ENCODE data around the gene PLG. TPM values are rescaled to one million over a fixed set of nuclear protein-coding genes. Genes with fewer than 3 reads are reported as not detected.
A peak's percentile ranks its signal among the peaks of the same experiment; 100 is the strongest.

The PLG gene
- total RNA-seq, 1 experiment from 2014 or later: not detected

DNA sequence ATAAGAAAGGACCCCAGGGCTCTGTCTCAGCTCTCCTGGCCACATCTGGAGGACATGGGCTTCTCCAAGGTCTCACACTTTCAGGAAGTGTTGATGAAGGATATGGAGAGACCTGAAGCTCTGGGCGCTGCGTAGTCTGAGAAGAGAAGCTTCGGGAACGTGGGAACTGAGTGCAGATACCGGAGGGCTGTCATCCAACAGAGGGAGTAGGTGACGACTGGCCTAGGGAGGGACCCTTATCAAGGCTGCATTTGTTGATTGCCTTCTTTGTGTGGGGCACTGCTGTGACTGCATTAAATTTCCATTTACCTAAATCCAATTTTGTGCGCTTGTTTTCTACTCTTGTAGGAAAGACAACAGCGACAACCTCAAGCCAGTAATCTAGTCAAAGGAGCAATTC is 63.4 kb downstream of the PLG start:
- Histone ChIP-seq H3K27ac (ENCODE audit: low read depth, low read length, poor library complexity, severe bottlenecking) (no peak overlapping the region), H3K9me3 (ENCODE audit: low read depth, low read length, poor library complexity, severe bottlenecking) (no peaks in the 10 kb centered on the region), H3K27me3 (replicated peaks; ENCODE audit: insufficient read depth, low read depth, low read length, poor library complexity) (peaks cover 7% of the 10 kb centered on the region), H3K4me3 (ENCODE audit: low read depth, low read length, poor library complexity, severe bottlenecking) (no peak overlapping the region), H3K36me3 (ENCODE audit: insufficient read depth, low read length, poor library complexity, severe bottlenecking) (no peaks in the 10 kb centered on the region), H3K4me1 (ENCODE audit: insufficient read depth, low read length, poor library complexity, severe bottlenecking) (no peaks in the 10 kb centered on the region)
- TF ChIP-seq, protein P1, sequence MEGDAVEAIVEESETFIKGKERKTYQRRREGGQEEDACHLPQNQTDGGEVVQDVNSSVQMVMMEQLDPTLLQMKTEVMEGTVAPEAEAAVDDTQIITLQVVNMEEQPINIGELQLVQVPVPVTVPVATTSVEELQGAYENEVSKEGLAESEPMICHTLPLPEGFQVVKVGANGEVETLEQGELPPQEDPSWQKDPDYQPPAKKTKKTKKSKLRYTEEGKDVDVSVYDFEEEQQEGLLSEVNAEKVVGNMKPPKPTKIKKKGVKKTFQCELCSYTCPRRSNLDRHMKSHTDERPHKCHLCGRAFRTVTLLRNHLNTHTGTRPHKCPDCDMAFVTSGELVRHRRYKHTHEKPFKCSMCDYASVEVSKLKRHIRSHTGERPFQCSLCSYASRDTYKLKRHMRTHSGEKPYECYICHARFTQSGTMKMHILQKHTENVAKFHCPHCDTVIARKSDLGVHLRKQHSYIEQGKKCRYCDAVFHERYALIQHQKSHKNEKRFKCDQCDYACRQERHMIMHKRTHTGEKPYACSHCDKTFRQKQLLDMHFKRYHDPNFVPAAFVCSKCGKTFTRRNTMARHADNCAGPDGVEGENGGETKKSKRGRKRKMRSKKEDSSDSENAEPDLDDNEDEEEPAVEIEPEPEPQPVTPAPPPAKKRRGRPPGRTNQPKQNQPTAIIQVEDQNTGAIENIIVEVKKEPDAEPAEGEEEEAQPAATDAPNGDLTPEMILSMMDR (conservative IDR thresholded peaks at IDR 0.05; ENCODE audit: low read depth, low read length): no peak
- TF ChIP-seq EZH2 (IDR thresholded peaks at IDR 0.05; ENCODE audit: borderline replicate concordance, low read depth, low read length, poor library complexity, severe bottlenecking): no peak
- BruUV-seq (replicated peaks): no TSS peak
- DNase-seq (ENCODE audit: low spot score): no peak
- intact Hi-C loops (cut with micrococcal nuclease; ENCODE audit: unreplicated experiment): loop anchor here (10.0 kb wide), 1 partner anchor 241 kb away; no protein-coding TSS in a partner anchor
- CTCF ChIA-PET: no interaction called here
- POLR2A ChIA-PET (ENCODE audit: low non-redundant PET): no interaction called here

DNA sequence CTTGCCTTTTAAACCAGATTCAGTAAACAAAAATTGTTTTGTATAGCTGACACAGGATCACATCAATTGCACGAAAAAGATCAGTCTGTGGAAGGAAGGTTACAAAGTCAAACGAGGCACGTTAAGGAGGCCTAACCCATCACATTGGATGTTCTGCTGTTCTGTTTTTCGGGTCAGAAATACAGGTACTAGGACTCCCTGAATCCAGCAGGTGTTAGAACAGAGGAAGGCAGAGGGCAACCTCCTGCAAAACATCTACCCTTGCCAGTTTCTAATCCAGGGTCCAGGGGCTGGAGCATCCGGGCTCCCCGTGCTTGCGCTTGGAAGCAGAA is 64.6 kb downstream of the PLG start:
- H3K4me1 ChIP-seq (ENCODE audit: insufficient read depth, low read length, poor library complexity, severe bottlenecking): no peaks in the 10 kb centered on the region
- no peak overlapping the region for H3K4me3 ChIP-seq (ENCODE audit: low read depth, low read length, poor library complexity, severe bottlenecking)
- H3K36me3 ChIP-seq (ENCODE audit: insufficient read depth, low read length, poor library complexity, severe bottlenecking): no peaks in the 10 kb centered on the region
- no peak for TF ChIP-seq EZH2 (IDR thresholded peaks at IDR 0.05; ENCODE audit: borderline replicate concordance, low read depth, low read length, poor library complexity, severe bottlenecking)
- TF ChIP-seq, protein P1 (conservative IDR thresholded peaks at IDR 0.05; ENCODE audit: low read depth, low read length): no peak
- ChIA-PET POLR2A (ENCODE audit: low non-redundant PET) (no interaction called here), CTCF (no interaction called here)
- peaks cover 7% of the 10 kb centered on the region for H3K27me3 ChIP-seq (replicated peaks; ENCODE audit: insufficient read depth, low read depth, low read length, poor library complexity)
- no peaks in the 10 kb centered on the region for H3K9me3 ChIP-seq (ENCODE audit: low read depth, low read length, poor library complexity, severe bottlenecking)
- no TSS peak for BruUV-seq (replicated peaks)
- H3K27ac ChIP-seq (ENCODE audit: low read depth, low read length, poor library complexity, severe bottlenecking): no peak overlapping the region
- DNase-seq (ENCODE audit: low spot score): no peak
- intact Hi-C loops (cut with micrococcal nuclease; ENCODE audit: unreplicated experiment): loop anchor here (10.0 kb wide), 1 partner anchor 242 kb away; no protein-coding TSS in a partner anchor

DNA sequence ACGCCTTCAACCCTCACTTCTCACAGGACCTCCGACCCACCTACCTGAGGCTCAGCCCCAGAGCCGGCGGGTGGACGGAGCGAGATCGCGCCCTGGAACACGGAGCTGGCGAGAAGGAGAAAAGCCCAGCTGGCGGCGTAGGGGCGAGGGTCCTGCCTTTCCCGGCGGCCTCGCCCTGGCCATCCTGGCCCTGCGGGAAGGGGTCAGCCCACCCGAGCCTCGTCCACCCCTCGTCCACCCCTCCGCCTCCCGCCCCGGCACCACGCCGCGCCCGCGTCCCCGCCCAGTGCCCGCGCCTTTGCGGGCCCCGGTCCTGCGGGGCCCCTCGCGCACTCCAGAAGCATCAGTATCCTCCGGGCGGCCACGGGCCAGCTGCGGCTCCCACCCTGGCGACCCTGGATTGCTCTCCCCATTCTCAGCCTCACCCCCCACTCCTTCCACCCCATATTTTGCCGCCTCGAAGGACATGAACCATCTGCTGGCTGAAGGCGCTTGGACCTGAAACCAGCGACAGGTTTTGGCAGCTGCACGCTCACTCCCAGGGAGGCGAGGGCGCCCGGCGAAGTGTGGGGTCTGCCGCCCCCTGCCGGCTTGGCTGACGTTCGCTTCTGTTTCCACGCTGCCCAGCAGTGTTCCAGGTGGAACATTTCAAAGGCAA is 65.1 kb downstream of the PLG start:
- no TSS peak for BruUV-seq (replicated peaks)

More for the DNA sequence above, 65.1 kb downstream of the PLG start:
- intact Hi-C loops (cut with micrococcal nuclease; ENCODE audit: unreplicated experiment): loop anchor here (10.0 kb wide), 1 partner anchor 242 kb away; no protein-coding TSS in a partner anchor
- H3K4me1 ChIP-seq (ENCODE audit: insufficient read depth, low read length, poor library complexity, severe bottlenecking): no peaks in the 10 kb centered on the region
- H3K4me3 ChIP-seq (ENCODE audit: low read depth, low read length, poor library complexity, severe bottlenecking): peak overlapping the region; percentile 41
- no peak for TF ChIP-seq EZH2 (IDR thresholded peaks at IDR 0.05; ENCODE audit: borderline replicate concordance, low read depth, low read length, poor library complexity, severe bottlenecking)
- TF ChIP-seq, protein P1 (conservative IDR thresholded peaks at IDR 0.05; ENCODE audit: low read depth, low read length): peak; percentile 94
- H3K27me3 ChIP-seq (replicated peaks; ENCODE audit: insufficient read depth, low read depth, low read length, poor library complexity): peaks cover 7% of the 10 kb centered on the region
- CTCF ChIA-PET: interaction anchor here (0.5 to 0.7 kb wide), 2 partner anchors 17 to 980 kb away, joined by 3 read pairs; no protein-coding TSS in a partner anchor
- peak; percentile 70 for DNase-seq (ENCODE audit: low spot score)
- POLR2A ChIA-PET (ENCODE audit: low non-redundant PET): no interaction called here
- H3K27ac ChIP-seq (ENCODE audit: low read depth, low read length, poor library complexity, severe bottlenecking): no peak overlapping the region
- no peaks in the 10 kb centered on the region for H3K36me3 ChIP-seq (ENCODE audit: insufficient read depth, low read length, poor library complexity, severe bottlenecking)
- no peaks in the 10 kb centered on the region for H3K9me3 ChIP-seq (ENCODE audit: low read depth, low read length, poor library complexity, severe bottlenecking)
